GM12891 (cell line): ENCODE measurements around the gene EVX1. TPM values are rescaled to one million over a fixed set of nuclear protein-coding genes. Genes with fewer than 3 reads are reported as not detected.

Source experiments
- DNase-seq: peaks from one replicate; pipeline ENCODE4 v3.0.0; 2011; ENCODE audit warnings: low spot score; ENCODE audit not compliant: insufficient read length
- FAIRE-seq: peaks from 2 replicates; lab custom pipeline; 2011; peaks lifted over from hg19 to GRCh38; lab: Jason Lieb, UNC
- PAX5 ChIP-seq: IDR thresholded peaks from 2 replicates; pipeline ENCODE4 v1.6.1; 2011; ENCODE audit warnings: low read length, moderate library complexity, mild to moderate bottlenecking; ENCODE audit not compliant: insufficient read depth, severe bottlenecking
- POLR2A ChIP-seq: IDR thresholded peaks from 2 replicates; pipeline ENCODE4 v1.6.1; 2011; ENCODE audit warnings: low read depth, low read length, control low read depth
- POLR2AphosphoS5 ChIP-seq: IDR thresholded peaks from 2 replicates; pipeline ENCODE4 v1.6.1; 2011; ENCODE audit warnings: low read depth, low read length, control low read depth
- POU2F2 ChIP-seq: IDR thresholded peaks from 2 replicates; pipeline ENCODE4 v1.6.1; 2011; ENCODE audit warnings: low read depth, mild to moderate bottlenecking, control low read depth, low read length, moderate library complexity
- SPI1 ChIP-seq: IDR thresholded peaks from 2 replicates; pipeline ENCODE4 v1.6.1; 2011; ENCODE audit warnings: low read depth, low read length, control low read depth
- TAF1 ChIP-seq: IDR thresholded peaks from 2 replicates; pipeline ENCODE4 v1.6.1; 2011; ENCODE audit warnings: low read depth, low read length, control low read depth
- polyA plus RNA-seq: library from polyadenylated mRNA; unstranded; fragments of >200 nt; gene quantifications from one replicate; pipeline ENCODE4 v1.2.1, GENCODE V29; 2012; ENCODE audit warnings: low read depth, missing spikeins, inconsistent platforms; ENCODE audit not compliant: missing spikeins

The EVX1 gene
- not detected for polyA plus RNA-seq

DNA sequence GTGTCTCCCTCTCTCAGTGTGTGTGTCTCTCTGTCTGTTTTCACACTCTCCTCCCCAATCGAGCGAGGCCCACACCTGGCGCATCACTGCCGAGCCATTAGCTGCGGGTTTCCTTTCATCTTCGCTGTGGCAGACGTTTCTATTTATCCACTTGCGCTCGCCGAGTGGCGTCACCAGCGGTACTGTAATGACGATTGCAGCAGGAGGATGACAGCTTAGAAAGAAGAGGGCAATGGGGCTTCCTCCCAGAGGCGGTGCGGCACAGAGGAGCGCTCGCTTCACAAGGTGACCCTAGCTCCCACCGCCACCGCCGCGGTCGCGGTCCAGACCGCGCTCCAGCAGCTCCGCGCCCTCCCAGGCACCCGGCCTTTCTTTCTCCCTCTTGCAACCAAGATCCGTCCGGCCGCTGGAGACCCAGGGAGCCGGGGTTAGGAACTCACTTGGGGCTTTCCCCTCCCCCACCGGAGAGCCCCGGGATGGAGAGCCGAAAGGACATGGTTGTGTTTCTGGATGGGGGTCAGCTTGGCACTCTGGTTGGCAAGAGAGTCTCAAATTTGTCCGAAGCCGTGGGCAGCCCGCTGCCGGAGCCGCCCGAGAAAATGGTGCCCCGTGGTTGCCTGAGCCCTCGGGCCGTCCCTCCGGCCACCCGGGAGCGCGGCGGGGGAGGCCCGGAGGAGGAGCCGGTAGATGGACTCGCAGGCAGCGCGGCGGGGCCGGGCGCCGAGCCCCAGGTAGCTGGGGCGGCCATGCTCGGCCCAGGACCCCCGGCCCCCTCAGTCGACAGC is at the start of gene EVX1:
Gene EVX1, plus strand, starts transcription at position 248 of the 785 bp plus-strand sequence. Its CDS starts 229 bp downstream, at position 477.
- TF ChIP-seq POLR2AphosphoS5 (no peak), SPI1 (no peak), TAF1 (no peak), POLR2A (no peak), POU2F2 (no peak), PAX5 (no peak)
- no peak for FAIRE-seq
- no peak for DNase-seq

DNA sequence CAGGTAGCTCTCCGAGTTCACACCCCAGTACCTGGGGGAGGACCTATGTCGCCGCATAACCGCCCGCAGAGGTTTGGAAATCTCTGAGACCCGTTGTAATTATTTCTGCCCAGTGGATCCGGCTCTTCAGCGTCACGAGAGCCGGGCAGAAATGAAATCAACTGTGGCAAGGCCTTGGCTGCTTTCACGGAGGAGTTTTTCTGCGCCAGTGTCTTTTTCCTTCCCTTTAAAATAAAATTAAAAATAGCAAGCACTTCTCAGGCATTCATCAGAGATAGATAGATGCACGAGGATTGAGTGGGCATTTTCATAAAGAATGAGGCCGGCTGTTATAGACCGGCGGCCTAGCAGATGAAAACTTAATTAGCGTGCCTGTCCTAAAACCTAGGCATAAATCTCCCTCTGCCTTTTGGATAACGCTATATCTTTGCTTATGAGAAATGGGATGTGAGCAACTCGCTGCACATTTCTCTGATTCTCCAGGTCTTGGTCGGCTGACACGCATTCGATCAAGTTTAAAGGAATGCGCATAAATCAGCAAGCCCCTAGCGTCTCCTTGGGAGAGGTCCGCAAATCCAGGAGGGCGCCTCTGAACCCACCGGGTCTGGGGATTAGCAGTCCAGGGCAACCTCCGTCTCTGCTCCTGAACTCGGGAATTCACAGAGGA is 49.1 kb upstream of the EVX1 start:
- DNase-seq (no peak), FAIRE-seq (no peak)
- TF ChIP-seq PAX5 (no peak), SPI1 (no peak), TAF1 (no peak), POLR2A (no peak), POU2F2 (no peak), POLR2AphosphoS5 (no peak)

DNA sequence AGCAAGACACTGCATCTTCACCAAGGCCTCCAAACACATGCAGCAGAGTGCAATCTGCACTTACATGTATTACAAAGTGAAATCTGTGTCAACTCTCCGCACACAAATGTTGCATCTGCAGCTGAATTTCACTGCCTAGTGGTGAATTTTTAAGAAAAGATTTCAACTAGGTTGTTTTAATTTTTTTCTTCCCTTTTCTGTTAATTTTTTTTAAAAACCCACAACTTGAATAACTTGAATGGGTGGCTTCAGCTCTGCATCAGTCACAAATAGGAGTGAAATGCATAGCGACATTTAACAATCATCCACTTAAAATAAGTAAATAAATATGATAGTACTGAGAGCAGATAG is 48.6 kb upstream of the EVX1 start:
- no peak for DNase-seq
- no peak for TF ChIP-seq TAF1
- TF ChIP-seq POLR2A = no peak
- TF ChIP-seq POLR2AphosphoS5 = no peak
- no peak for TF ChIP-seq SPI1
- no peak for TF ChIP-seq PAX5
- TF ChIP-seq POU2F2 = no peak
- no peak for FAIRE-seq

DNA sequence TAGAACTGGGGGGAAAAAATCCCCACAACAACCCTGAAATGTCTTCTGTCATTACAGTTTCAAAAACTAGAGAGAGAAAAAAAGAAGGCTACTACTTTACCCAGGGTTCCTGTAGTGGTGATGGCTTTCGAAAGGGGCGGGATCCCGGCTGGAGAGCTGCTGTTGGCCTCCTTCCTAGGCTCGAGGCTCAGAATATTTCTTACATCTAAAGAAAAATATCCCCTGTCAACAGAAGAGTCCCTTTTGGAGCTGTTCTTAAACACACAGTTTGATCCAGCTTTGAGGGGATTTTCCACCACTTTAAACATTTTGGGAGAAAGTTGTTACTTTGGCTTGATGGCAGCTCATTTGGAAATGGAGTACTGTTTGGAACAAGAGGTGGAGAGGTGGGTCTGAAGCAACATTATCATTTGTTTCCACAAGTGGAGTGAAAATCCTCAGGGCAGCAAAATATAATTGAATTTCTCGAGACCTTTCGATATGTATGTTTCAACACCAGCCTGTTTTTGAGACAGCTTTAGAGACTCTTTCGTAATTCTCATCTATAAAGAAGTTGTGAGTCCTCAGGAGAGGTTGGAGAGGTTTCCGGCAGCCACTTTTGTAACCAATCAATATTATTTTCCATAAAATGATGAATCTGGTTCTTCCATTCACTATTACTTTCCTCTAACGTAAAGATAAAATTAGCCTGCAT is 47.8 kb upstream of the EVX1 start:
- FAIRE-seq (no peak), DNase-seq (no peak)
- TF ChIP-seq TAF1 (no peak), POLR2A (no peak), SPI1 (no peak), POLR2AphosphoS5 (no peak), POU2F2 (no peak), PAX5 (no peak)

DNA sequence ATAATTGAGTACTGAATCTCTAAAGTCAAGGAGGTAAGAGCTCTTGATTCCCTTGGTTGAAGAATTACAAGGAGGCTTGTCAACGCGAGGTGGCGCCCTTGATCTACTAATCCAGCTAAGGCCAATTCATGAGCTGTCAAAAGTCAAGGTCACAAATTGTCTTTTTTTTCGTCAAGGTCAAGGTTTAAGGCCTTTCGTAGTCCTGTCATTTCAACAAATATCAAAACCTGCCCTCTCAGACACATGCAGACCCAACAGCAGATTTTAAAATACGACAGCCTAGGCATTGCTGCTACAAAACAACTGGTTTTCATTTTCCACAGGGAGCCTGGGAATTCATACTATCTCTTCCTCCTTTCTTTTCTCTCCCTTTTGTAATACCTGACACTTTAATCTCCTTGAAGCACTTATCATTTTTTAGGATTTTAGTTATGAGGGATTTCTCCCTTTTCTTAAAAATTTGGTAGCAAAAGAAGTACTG is 46.3 kb upstream of the EVX1 start:
- no peak for TF ChIP-seq POLR2A
- TF ChIP-seq POLR2AphosphoS5 = no peak
- TF ChIP-seq SPI1 = no peak
- TF ChIP-seq POU2F2 = no peak
- no peak for TF ChIP-seq TAF1
- TF ChIP-seq PAX5 = no peak
- FAIRE-seq (peak; percentile 88), DNase-seq (peak; percentile 60)

DNA sequence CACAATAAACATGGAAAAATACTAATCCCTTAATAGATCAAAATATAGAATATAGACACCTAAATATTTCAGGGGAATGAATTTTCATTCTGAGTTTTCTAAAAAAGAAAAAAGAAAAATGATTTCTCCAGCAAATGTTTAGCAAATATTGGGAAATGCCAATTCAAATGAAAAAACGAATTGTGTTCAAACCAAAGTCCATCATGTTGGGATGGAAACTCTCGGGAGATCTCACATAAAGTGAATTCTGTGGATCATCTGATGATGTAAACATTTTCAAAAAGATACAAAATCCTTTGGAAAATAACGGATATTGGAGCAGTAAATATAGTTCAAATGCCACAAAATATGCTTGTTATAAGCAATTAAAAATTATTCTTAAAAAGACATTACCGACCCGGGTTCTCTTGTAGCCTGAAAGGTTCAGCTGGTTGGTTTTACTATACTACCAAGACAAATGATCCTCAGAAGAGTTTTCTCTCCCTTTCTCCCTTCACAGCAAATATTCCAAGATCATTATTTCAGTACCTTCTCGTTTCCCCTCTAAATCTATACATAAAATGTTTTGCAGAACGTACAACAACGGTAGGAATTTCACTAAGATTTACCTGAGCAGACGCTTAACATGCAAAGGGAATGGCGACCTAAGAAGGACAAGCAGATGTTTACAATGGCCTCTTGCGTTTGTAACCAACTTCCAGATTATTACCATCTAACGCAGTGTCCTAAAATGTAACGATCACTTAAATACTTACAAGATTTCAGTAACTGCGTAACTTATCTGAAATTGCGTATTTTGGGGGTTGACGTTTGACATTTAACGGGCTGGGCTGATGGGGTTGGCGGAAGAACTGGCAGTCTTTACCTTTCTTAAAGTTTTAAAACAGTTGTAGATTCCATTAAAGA is 45.2 kb upstream of the EVX1 start:
- FAIRE-seq = no peak

DNA sequence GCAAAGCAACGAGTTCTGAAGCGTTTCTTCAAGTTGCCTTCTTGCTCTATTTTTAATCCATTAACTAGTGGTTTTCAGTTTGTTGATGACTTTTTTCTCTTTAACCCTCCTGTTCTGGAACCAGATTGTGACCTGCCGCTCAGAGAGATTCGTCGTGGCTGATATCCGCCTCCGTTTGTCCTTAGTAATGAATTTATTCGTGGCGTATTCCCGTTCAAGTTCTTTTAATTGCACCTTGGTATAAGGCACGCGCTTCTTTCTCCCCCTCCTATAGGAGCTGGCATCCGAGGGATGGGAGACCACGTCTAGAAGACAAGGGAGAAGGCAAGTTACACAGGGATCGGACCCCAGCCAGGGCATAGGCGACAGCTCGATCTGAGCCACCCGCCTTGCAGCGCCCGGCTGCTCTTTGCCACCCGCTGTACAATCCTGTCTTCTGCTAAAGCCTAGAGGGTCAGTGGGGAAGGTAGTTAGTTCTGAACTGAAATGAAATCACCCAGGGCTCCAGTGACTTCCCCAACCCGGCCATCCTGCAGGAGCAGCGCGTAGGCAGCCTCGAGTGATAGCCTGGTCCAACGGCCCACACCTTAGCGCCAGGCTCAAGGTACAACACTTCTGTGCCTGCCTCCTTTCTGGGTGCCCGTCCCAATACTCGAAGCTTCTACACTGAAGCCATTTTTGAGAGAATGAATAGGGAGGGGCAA is 44.3 kb upstream of the EVX1 start:
- FAIRE-seq (no peak), DNase-seq (no peak)
- no peak for TF ChIP-seq SPI1
- no peak for TF ChIP-seq POLR2AphosphoS5
- TF ChIP-seq POU2F2 = no peak
- TF ChIP-seq TAF1 = no peak
- TF ChIP-seq PAX5 = no peak
- no peak for TF ChIP-seq POLR2A

More for the DNA sequence above, 45.2 kb upstream of the EVX1 start:
- TF ChIP-seq SPI1 (no peak), POU2F2 (no peak), TAF1 (no peak), PAX5 (no peak), POLR2A (no peak), POLR2AphosphoS5 (no peak)
- no peak for DNase-seq
